Glomerular visceral epithelial cell (primary cell): Measurements from ENCODE around the gene COL7A1.
A peak's percentile ranks its signal among the peaks of the same experiment; 100 is the strongest.

Experiments used
- DNase-seq: peaks from one replicate; pipeline ENCODE4 v3.0.0-alpha.2; 2016; ENCODE audit errors: extremely low spot score

COL7A1 gene

GRCh38 chr3:48595075-48595525 is at the start of gene COL7A1:
Gene COL7A1 (minus strand): TSS chr3:48595329. CDS start chr3:48595159, 170 bp downstream.
- DNase-seq, result no peak

- no peak for DNase-seq
These were observed 47.5 kb upstream of the COL7A1 start for GRCh38 chr3:48642605-48643004.

GRCh38 chr3:48641396-48641795 is 46.3 kb upstream of the COL7A1 start:
- DNase-seq, result no peak

- DNase-seq, result no peak
These were observed 44.9 kb upstream of the COL7A1 start for GRCh38 chr3:48639944-48640606.

- no peak for DNase-seq
These were observed 42.2 kb upstream of the COL7A1 start for GRCh38 chr3:48637305-48637704.

- DNase-seq, result no peak
These were observed 41.1 kb upstream of the COL7A1 start for GRCh38 chr3:48636149-48636655.

GRCh38 chr3:48635222-48636021 is 40.3 kb upstream of the COL7A1 start, which contains the start of gene SLC26A6:
Gene SLC26A6 (minus strand): TSS chr3:48635461. CDS start chr3:48635393, 68 bp downstream.
- peak; percentile 95 for DNase-seq

GRCh38 chr3:48634661-48635221 is 39.6 kb upstream of the COL7A1 start:
- DNase-seq, result peak; percentile 67

GRCh38 chr3:48633743-48634142 is 38.6 kb upstream of the COL7A1 start:
- no peak for DNase-seq

- no peak for DNase-seq
These were observed 38.1 kb upstream of the COL7A1 start for GRCh38 chr3:48633256-48633655.

- no peak for DNase-seq
These were observed 36.7 kb upstream of the COL7A1 start for GRCh38 chr3:48631516-48632448.

GRCh38 chr3:48630833-48631232 is 35.7 kb upstream of the COL7A1 start:
- DNase-seq, result no peak

- DNase-seq, result no peak
These were observed 35.3 kb upstream of the COL7A1 start for GRCh38 chr3:48630407-48630806.

GRCh38 chr3:48629894-48630293 is 34.8 kb upstream of the COL7A1 start:
- no peak for DNase-seq

- DNase-seq, result no peak
These were observed 33.3 kb upstream of the COL7A1 start for GRCh38 chr3:48628277-48629017.

GRCh38 chr3:48625600-48625999 is 30.5 kb upstream of the COL7A1 start:
- DNase-seq, result no peak

GRCh38 chr3:48624767-48625166 is 29.6 kb upstream of the COL7A1 start:
- DNase-seq, result no peak

GRCh38 chr3:48623851-48624547 is 28.9 kb upstream of the COL7A1 start:
- DNase-seq, result no peak

GRCh38 chr3:48621461-48621869 is 26.3 kb upstream of the COL7A1 start, which contains the start of gene TMEM89:
Gene TMEM89 (minus strand): TSS chr3:48621769. CDS start chr3:48621756, 13 bp downstream.
- DNase-seq, result no peak
